Stimulated activated CD4-positive, alpha-beta T cell treated with anti-CD3 and anti-CD28 coated beads, TNF-alpha, amount 100 ng/mL, for 48 hours (primary cell): ENCODE measurements around the gene LACRT.

Experiments used
- DNase-seq, 3 donors: peaks; one replicate each; pipeline ENCODE4 v3.0.0-alpha.2; 2020; ENCODE audit warnings: low read depth in 3 of 3

LACRT gene

DNA sequence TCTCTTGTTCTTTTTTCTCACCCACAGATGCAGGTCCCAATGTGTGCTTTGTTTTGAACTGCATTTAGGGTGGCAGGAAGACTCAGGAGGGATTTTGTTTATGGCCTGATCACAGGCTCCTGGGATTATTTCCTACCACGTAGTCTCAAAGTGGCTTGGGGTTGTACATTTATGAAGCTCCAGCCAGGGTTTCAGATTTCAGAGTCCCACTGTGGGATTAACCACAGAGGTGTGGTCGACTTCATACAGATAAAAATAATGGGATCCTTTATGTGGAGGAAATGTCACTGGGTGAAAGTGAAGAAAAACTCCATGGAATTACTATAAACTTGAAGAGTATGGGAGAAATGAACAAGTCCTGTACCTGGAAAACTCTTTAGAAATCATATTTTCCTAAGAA, 32.0 kb downstream of the LACRT start:
- DNase-seq: no peak

DNA sequence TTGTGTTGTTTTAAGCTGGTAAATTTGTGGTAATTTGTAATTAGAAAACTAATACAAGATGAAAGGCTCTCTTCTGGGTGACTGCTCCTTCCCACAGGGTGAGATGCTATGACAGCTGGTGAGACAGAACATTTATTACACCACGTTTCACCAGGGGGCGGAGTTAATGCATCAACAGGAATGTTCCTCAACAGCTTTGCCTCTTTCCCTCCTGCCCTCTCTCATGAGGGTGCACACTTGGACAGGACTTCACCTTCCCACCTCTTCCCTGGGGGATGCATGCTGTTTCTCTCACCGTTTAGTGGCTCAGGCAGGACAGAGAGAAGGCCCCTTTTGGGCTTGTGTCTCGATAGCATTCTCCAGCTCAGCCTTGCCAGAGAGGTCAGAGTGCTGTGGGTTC, 32.9 kb downstream of the LACRT start:
- no peak for DNase-seq

DNA sequence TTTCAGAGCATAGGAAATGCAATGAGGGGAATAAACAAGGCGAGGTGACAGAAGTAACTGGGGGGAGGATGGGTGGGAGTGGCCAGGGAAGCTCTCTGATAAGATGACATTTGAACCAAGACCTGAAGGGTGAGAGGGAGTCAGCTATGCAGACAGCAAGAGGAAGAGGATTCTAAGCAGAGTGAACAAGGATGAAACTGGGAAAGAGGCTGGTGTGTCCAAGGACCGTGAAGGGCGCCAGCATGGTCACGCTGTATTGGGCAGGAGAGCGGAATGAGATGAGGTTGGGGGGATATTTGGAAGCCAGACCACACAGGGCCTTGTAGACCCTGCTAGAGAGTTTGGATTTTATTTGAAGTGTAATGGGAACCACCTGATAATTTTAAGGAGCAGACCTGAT, 35.7 kb downstream of the LACRT start:
- no peak for DNase-seq

DNA sequence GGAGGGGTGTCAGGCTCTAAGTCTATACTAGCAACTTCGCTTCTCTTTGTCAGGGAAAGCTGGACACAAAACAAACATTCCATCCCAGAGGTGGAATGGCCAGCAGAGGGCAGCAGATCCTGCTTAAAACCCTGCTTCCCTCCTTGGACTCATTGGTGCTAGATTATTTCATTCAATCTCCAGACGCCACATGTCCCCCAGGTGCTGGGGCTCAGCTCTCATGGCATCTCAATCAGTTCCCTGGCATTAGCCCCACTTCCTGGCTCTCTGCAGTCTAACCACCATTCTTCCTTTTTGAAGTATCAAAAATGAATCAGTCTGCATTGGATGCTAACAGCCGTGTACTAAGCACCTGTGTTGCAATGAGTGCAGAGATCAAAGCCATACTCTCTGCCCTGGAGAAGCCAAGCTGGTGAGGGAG, 38.2 kb downstream of the LACRT start:
- peak; percentile 20 to 39 (median 39) for DNase-seq

DNA sequence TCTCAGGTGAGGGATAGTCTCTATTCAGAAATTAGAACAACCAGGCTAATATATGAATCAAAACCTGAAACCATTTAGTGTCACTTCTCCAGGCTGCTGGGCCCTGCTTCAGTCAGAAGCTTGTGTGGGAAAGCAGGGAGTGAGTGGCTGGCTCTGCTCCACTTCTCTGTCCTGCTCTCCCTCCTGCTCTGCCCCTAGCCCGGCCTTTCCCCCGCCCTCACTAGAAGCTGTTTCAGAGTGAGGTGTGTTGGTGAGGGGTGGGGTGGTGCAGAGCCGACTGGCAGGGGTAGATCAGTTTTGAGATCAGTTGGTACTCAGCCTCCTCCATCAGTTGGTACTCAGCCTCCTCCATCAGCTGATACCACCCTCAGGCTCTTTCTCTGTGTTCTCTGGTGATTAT, 39.2 kb downstream of the LACRT start:
- no peak for DNase-seq

DNA sequence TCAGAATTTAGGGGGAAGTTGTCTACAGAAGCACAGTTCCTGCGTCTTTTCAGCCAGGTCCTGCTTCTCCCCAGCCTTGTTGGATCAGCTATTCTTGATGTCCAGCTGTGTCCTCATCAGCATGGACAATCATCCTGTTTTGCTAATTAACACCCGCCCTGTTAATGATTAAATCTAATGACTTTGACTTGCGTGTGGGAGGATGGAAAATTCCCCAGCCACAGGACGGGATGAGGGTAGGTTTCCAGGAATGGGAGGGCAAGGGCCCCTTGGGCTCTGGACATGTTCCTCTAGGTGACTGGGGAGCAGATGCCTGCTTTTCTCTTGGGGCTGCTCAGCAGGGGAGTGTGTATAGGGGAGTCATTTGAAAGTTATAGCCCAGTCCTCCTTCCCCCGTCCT, 41.0 kb downstream of the LACRT start:
- no peak for DNase-seq

DNA sequence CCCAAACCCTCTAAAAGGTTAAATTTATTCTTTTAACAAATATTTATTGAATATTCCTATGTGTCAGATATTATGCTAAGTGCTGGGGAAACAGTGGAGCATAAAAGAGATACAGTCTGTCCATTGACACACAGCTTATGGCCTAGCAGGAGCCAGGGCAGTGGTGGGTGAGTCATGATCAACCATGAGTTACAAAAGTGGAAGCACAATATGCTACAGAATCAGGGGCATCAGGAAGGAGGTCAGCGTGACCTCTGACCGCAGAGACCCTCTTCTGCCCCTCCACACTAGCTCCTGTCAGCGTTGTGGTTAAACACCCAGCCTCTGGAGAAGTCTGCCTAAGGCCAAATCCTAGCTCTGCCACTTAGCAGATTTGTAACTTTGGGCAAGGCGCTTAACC, 41.6 kb downstream of the LACRT start:
- no peak for DNase-seq

DNA sequence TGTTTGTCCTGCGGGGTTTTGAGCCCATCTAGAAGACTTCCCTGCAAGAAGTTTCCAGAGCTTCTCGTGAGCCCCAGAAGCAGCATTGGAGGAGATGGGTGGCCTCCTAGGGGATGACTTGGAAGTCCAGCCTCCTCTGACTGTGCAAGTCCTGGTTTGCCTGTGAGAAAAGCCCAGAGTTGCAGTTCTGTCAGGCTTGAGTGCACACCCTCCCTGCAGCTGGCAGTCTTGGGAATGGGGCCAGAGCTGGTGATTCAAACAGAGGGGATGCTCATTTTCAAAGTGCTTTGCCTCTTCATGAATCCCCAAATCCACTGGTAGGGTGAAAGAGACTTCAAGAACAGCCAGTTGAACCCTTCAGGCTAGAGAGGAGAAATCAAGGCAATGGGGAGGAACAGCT, 42.4 kb downstream of the LACRT start:
- no peak for DNase-seq

DNA sequence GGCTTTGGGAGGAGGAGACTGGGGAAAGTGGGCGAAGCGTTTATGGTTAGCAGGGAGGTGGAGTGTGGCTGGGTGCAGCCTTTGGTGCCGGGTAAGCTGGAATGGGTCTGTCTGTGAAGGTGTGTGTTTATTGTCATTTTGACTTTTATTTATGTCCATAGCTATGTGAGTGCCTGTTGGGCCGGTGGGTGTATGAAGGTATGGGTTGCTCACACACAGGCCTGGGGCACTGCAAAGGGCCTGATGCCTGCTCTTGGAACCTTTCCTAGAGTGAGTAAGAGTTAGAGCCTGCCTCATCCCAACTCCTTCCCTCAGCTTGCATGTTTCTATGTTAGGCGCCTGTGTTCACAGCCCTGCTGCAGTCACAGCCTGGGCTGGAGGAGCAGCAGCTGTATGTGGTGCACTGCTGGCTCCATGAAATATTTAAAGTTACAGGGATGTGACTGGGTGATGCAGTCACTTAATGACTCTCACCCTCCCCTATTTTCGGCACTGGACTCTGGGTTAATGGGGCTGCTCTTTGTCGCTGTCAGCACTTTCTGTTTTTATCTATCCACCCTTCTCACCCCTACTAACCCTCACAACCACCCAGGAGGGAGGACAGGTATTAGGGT, 43.6 kb downstream of the LACRT start:
- no peak for DNase-seq

DNA sequence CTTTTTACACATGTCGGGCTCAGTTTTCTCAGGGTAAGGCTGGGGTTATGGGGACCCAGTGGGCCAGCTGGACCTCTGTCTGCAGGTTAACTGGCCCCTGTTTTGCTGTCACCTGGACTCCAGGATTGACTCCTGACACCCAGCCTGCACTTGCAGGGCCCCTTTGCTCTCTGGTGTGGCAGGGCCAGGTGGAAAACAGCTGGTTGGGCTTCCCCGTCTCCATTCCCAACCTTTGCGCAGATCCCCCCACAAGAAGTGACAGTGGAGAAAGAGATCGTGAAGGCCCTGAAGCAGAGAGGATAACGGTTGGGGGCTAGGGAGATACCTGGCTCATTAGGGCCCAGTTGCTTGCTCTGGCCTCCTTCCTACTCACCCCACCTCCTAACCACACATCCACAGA, 44.7 kb downstream of the LACRT start:
- DNase-seq: no peak

DNA sequence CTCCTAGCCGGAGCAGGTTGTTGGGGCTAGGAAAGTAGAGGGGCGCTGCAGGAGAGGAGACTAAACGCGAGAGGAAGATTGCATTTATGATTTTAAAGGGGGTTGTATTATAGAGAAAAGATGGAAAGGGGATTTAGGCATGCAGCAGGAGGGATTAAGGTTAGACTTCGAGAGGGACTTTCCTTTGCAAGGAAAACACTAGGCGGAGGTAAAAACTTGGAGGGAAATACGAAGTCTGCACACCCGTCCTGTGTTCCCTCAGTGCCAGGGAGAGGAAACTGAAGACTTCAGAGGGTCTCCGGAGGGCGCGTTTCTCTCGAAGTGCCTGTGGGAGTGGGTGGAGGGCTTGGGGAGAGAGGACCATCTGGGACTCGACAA, 45.8 kb downstream of the LACRT start:
- no peak for DNase-seq

DNA sequence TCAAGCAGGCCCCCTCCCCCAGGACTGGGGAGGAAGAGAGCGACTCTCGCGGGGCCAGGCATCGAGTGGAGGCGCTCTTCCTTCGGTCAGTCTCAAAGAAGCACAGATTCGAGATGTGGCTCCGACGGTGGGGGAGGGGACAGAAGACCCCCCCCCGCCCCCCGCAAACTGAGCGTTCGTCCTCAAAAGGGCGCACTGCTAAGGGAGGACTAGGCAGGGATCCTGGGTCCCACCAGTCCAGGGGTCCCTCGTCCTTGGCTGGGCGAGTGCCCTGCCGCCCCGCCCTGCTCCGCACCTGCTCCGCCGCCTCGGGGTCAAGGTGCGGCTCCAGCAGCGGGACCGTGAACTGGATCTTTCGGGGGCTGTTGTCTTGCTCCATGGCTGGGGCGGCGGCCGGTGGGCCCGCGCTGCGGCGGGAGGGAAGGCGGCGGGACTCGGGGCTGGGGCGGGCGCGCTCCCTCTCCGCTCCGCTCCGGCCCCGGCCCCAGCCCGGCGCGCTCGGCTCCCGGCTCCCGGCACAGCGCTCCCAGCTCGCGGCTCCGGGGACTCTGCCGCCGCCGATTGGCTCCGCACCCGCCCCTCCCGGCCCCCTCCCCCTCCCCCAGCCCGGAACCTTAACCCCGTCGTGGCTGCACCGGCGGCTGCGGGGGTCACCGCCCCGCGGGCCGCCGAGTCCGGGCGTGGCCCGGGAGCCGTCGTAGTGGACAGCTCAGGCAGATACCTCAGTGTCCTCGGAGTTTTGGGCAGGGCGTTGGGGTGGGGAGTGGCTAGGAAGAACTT, 46.4 kb downstream of the LACRT start, which contains the start of gene PPP1R1A:
TSS of gene PPP1R1A (minus strand) at position 550 of the 780 bp plus-strand sequence. CDS start at position 379, 171 bp downstream.
- DNase-seq: no peak

DNA sequence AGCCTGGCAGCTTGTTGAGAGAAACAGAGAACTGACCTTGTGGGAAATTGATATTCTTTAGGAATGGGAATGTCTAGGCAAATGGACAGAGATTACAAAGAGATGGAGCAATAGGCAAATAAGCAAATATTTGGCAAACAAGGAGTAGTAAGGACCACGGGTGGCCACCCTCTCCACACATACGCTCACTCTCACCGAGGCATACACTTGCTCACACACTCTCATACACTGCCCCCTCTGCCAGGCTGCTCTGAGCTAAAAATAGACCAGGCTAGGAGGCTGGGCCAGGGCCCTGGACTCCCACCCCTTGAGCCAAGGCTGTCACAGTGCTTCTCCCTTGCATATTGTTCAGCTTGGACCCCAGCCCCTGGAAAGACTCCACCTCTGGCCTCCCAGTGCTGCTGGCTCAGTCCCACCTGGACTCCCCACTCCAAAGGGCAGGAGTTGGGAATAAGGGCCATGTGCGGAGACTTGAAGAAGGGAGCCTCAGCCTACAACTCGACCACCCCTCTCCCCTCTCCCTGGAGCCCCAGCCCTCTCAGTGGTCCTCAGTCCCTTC, 47.3 kb downstream of the LACRT start:
- DNase-seq: no peak

DNA sequence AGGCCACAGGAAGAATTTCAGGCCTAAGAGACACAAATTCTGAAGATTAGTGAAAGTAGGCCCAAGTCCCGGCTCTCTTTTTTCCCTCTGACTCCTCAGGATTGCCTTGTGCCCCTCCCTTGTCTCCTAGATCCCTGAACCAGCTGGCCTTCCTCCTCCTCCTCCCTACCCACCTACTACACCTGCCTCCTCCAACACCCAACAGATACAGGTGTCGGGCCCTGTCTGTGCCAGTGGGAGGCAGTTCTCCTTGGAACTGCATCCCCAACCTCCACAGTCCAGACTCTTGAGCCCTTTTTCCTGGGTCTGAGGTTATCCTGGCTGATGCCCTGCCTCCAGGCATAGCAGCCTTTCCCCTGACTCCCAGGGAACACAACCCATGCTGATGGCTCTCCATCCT, 48.1 kb downstream of the LACRT start:
- DNase-seq: no peak

DNA sequence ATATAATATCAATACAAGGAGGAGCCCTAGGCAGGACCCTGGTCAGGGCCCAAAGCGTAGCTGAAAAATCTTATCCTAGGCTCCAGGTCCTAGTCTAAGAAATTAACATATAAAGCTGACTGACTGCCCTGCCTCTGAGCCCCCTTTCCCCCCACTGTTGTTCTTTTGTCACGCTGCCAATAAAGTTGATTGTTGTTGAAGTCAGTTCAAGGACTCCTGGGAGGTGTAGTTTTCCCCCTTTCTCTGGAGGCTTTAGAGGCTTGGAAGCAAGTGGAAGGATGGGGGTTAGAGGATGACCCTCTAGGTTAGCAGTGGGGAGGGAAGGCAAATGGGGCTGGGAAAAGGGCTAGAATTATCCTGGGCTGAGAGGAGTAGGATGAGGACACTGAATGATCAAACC, 49.5 kb downstream of the LACRT start:
- no peak for DNase-seq

DNA sequence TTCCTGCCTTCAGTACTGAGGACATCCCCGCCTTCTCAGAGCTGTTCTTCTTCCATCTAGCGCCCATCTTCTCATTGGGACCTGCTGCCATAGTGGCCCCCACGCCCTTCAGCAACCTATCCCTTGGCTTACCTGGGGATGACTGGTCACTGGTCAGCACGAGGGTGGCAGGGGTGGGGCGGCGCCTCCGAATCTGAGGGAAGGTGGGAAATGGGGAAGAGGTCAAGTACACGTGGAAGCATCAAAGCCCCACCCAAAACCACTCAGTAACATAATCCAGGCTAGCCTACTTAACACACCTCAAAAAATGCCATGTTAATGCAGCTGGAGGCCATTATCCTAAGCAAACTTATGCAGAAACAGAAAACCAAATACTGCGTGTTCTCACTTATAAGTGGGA, 50.6 kb downstream of the LACRT start:
- DNase-seq: no peak

DNA sequence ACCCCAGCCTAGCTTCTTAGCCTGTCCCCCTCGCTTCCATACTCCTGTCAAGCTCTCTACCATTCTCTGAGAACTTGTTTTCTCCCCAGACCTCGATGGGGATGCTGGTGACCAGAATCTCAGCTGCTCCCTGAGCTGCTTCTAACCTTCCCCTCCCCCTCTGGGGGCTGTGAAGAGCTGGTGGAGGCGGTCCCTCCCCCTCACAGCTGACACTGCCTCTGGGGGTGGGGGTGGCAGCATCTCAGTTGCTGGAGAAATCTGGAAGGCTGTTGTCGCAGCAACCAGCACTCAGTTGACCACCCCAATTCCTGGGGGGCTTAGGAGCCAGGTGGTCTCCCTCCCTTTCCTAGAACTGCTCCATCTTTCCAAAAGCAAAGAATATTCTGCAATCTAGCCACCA, 51.0 kb downstream of the LACRT start:
- DNase-seq: no peak

DNA sequence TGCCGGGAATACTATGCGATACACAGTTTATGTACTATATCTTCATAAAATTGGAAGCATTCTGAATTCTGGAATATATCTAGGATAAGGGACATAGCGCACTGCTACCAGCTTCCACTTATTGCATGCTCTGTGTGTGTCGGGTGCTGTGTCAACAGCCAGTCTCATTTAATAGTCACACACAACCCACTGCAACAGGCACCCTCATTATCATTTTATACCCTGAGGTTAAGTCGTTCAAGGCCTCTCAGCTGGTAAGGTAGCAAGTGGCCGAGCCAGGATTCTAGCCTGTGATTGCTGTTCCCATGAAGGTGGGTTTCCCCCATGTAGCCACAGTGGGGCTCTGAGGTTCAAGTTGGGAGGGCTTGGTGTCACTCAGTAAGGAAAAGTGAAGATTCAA, 53.3 kb downstream of the LACRT start:
- DNase-seq: no peak
